SJCRH30 (cell line): Measurements from ENCODE around the gene TAF11L13. TPM values are rescaled to one million over a fixed set of nuclear protein-coding genes. Genes with fewer than 3 reads are reported as not detected.
"Not testable (repeated sequence)": the region's sequence is repeated elsewhere in the genome, so short reads cannot be mapped to it uniquely, and the experiment has no call there.

Experiments
- DNase-seq, 2 experiments: peaks; one replicate each; pipeline ENCODE4 v3.0.0-alpha.2; 2015 to 2020
- H3K27ac ChIP-seq: fragments of 250-450 bp; sonication (Bioruptor Pico); 2 replicates; pipeline ENCODE4 v1.5.1; 2020; ENCODE audit warnings: mild to moderate bottlenecking, moderate library complexity
- H3K27me3 ChIP-seq: fragments of 250-450 bp; sonication (Bioruptor Pico); 2 replicates; pipeline ENCODE4 v1.5.1; 2020; ENCODE audit warnings: mild to moderate bottlenecking, moderate library complexity
- H3K36me3 ChIP-seq: fragments of 250-450 bp; sonication (Bioruptor Pico); 2 replicates; pipeline ENCODE4 v1.5.1; 2020; ENCODE audit warnings: mild to moderate bottlenecking, moderate library complexity
- H3K4me1 ChIP-seq: fragments of 250-450 bp; sonication (Bioruptor Pico); 2 replicates; pipeline ENCODE4 v1.5.1; 2020; ENCODE audit warnings: mild to moderate bottlenecking, moderate library complexity
- H3K4me3 ChIP-seq: fragments of 250-450 bp; sonication (Bioruptor Pico); 2 replicates; pipeline ENCODE4 v1.5.1; 2020; ENCODE audit warnings: mild to moderate bottlenecking, moderate library complexity
- H3K9me3 ChIP-seq: fragments of 250-450 bp; sonication (Bioruptor Pico); replicated peaks from 2 replicates; pipeline ENCODE4 v1.5.1; 2020; ENCODE audit warnings: mild to moderate bottlenecking, moderate library complexity
- total RNA-seq: library from RNA; depleted of rRNA; stranded (reverse); fragments of >200 nt; shearing (Covaris generic); gene quantifications from 2 replicates; pipeline ENCODE4 v1.2.3, GENCODE V29; 2014; rRNA removed

TAF11L13 gene
- not detected in 2 replicates for total RNA-seq

DNA sequence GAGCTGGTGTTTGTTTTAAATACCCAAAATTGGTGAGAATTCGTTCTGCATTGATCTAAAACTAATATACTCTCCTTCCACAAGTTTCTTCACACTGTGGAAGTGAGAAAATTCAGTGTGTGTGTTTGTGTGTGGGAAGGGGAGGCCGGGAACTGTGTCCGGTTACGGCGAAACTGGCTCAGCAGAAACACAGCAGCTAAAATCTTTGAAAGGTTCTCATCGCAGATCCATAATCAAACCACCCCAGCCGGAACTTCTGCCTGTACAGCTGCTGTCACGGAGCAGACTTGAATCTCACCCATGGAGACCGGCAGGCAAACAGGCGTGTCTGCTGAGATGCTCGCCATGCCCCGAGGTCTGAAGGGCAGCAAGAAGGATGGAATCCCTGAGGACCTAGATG lies at the start of gene TAF11L13:
TAF11L13 (plus strand) TSS at position 301 of the 400 bp plus-strand sequence.
- H3K4me3 ChIP-seq, H3K9me3 ChIP-seq, H3K27me3 ChIP-seq, DNase-seq, H3K27ac ChIP-seq, H3K4me1 ChIP-seq, H3K36me3 ChIP-seq: not testable (repeated sequence)

DNA sequence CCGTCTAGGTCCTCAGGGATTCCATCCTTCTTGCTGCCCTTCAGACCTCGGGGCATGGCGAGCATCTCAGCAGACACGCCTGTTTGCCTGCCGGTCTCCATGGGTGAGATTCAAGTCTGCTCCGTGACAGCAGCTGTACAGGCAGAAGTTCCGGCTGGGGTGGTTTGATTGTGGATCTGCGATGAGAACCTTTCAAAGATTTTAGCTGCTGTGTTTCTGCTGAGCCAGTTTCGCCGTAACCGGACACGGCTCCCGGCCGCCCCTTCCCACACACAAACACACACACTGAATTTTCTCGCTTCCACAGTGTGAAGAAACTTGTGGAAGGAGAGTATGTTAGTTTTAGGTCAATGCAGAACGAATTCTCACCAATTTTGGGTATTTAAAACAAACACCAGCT lies 46.2 kb upstream of the TAF11L13 start, which contains the start of gene TAF11L7:
TAF11L7 (minus strand) TSS at position 101 of the 400 bp plus-strand sequence.
- H3K4me1 ChIP-seq, H3K36me3 ChIP-seq, H3K27ac ChIP-seq, DNase-seq, H3K27me3 ChIP-seq, H3K4me3 ChIP-seq, H3K9me3 ChIP-seq: not testable (repeated sequence)

DNA sequence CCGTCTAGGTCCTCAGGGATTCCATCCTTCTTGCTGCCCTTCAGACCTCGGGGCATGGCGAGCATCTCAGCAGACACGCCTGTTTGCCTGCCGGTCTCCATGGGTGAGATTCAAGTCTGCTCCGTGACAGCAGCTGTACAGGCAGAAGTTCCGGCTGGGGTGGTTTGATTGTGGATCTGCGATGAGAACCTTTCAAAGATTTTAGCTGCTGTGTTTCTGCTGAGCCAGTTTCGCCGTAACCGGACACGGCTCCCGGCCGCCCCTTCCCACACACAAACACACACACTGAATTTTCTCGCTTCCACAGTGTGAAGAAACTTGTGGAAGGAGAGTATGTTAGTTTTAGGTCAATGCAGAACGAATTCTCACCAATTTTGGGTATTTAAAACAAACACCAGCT lies 41.0 kb upstream of the TAF11L13 start, which contains the start of gene TAF11L8:
TAF11L8 (minus strand) TSS at position 101 of the 400 bp plus-strand sequence.
- not testable (repeated sequence) for H3K9me3 ChIP-seq, DNase-seq, H3K27me3 ChIP-seq, H3K4me1 ChIP-seq, H3K4me3 ChIP-seq, H3K36me3 ChIP-seq, H3K27ac ChIP-seq

DNA sequence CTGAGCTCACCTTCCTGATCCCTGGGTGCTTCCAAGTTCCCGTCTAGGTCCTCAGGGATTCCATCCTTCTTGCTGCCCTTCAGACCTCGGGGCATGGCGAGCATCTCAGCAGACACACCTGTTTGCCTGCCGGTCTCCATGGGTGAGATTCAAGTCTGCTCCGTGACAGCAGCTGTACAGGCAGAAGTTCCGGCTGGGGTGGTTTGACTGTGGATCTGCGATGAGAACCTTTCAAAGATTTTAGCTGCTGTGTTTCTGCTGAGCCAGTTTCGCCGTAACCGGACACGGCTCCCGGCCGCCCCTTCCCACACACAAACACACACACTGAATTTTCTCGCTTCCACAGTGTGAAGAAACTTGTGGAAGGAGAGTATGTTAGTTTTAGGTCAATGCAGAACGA lies 37.6 kb upstream of the TAF11L13 start, which contains the start of gene TAF11L9:
TAF11L9 (minus strand) TSS at position 140 of the 400 bp plus-strand sequence.
- not testable (repeated sequence) for H3K27ac ChIP-seq, H3K36me3 ChIP-seq, H3K9me3 ChIP-seq, H3K4me3 ChIP-seq, H3K27me3 ChIP-seq, DNase-seq, H3K4me1 ChIP-seq

DNA sequence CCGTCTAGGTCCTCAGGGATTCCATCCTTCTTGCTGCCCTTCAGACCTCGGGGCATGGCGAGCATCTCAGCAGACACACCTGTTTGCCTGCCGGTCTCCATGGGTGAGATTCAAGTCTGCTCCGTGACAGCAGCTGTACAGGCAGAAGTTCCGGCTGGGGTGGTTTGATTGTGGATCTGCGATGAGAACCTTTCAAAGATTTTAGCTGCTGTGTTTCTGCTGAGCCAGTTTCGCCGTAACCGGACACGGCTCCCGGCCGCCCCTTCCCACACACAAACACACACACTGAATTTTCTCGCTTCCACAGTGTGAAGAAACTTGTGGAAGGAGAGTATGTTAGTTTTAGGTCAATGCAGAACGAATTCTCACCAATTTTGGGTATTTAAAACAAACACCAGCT lies 34.2 kb upstream of the TAF11L13 start, which contains the start of gene TAF11L10:
TAF11L10 (minus strand) TSS at position 101 of the 400 bp plus-strand sequence.
- not testable (repeated sequence) for H3K36me3 ChIP-seq, H3K4me1 ChIP-seq, H3K27ac ChIP-seq, H3K4me3 ChIP-seq, H3K27me3 ChIP-seq, H3K9me3 ChIP-seq, DNase-seq

DNA sequence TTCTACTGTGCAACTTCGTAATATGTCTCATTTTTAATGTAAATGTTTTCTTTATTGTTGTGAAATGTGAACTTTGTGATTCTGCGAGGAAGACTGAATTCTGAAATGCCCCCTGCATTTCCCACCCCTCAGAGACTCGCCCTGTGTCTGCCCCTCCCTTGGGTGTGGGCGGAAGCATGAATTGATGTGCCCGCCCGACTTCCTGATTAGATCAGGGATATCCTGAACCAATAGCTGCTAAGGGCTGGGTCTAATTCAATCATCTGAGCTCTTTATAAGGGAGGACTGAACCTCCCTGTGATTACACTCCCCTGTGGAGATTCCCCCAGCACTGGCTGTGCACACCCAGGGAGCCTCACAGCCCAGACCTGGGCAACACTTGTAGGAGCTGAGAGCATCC lies 28.0 kb upstream of the TAF11L13 start, which contains the start of gene TAF11L11:
TAF11L11 (plus strand) TSS at position 304 of the 400 bp plus-strand sequence.
- H3K27ac ChIP-seq, H3K27me3 ChIP-seq, H3K36me3 ChIP-seq, H3K4me3 ChIP-seq, H3K9me3 ChIP-seq, H3K4me1 ChIP-seq, DNase-seq: not testable (repeated sequence)

DNA sequence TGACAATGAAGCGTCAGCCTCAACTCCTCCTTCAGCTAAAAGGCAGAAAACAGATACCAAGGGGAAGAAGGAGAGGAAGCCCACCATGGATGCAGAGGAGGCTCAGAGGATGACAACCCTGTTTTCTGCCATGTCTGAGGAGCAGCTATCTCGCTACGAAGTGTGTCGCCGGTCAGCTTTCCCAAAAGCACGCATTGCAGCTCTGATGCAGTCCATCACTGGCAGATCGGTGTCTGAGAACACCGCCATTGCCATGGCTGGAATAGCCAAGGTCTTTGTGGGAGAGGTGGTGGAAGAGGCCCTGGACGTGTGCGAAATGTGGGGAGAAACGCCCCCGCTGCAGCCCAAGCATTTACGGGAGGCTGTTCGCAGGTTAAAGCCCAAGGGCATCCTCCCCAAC lies 26.9 kb upstream of the TAF11L13 start:
- Histone ChIP-seq H3K4me1 (no peaks in the 10 kb centered on the region), H3K27me3 (no peaks in the 10 kb centered on the region), H3K27ac (no peak overlapping the region), H3K4me3 (no peak overlapping the region), H3K9me3 (no peaks in the 10 kb centered on the region), H3K36me3 (no peaks in the 10 kb centered on the region)
- DNase-seq = no peak

DNA sequence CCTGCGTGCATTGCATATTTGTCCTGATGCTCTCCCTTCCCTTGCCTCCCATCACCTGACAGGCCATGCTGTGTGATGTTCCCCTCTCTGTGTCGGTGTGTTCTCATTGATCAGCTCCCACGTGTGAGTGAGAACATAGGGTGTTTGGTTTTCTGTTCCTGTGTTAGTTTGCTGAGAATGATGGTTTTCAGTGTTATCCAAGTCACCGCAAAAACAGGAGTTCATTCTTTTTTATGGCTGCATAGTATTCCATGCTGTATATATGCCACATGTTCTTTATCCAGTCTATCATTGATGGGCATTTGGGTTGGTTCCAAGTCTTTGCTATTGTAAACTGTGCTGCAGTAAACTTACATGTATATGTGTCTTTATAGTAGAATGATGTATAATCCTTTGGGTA lies 24.4 kb upstream of the TAF11L13 start:
- H3K4me3 ChIP-seq, H3K36me3 ChIP-seq, H3K27me3 ChIP-seq, H3K27ac ChIP-seq, H3K4me1 ChIP-seq, H3K9me3 ChIP-seq, DNase-seq: not testable (repeated sequence)

DNA sequence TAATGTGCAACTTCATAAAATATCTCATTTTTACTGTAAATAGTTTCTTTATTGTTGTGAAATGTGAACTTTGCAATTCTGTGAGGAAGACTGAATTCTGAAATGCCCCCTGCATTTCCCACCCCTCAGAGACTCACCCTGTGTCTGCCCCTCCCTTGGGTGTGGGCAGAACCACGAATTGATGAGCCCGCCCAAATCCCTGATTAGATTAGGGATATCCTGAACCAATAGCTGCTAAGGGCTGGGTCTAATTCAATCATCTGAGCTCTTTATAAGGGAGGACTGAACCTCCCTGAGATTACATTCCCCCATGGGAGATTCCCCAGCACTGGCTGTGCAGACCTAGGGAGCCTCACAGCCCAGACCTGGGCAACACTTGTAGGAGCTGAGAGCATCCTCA lies 21.8 kb upstream of the TAF11L13 start, which contains the start of gene TAF11L12:
TAF11L12 (plus strand) TSS at position 301 of the 400 bp plus-strand sequence.
- H3K4me3 ChIP-seq, H3K27ac ChIP-seq, H3K27me3 ChIP-seq, H3K9me3 ChIP-seq, DNase-seq, H3K4me1 ChIP-seq, H3K36me3 ChIP-seq: not testable (repeated sequence)

DNA sequence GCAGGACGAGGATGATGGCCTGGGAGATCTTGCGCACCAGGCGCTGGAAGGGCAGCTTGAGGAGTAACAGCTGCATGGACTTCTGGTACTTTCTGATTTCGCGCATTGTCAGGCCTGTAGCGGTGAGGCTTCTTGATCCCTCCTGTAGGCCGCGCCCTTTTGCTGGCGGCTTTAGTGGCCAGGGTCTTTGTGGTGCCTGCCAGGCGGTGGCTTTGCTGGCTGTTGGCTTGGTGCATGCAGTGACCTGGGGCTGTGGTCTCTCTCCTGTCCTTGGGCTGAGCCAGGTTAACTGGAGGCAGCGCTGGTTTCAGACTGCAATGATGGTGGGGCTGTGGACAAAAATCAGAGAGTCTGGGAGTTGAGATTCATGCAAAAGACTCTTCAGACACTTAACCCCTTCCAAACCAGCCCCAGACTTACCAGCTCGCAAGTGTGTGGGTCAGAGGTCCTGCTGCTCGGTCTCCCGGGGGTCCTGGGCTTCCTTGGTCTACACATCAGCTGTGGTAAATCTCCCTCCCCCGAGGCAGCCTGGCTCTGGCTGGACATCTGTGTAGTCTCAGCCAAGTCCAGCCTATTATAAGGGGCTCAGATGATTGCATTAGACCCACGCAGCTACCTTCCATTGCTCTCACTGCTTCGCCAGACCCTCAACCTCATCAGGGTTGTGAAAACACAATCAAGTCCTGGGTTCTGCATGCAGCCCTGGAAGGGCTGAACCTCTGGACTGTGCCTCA lies 16.8 kb upstream of the TAF11L13 start:
- no peak for DNase-seq
- H3K27me3 ChIP-seq = no peaks in the 10 kb centered on the region
- no peaks in the 10 kb centered on the region for H3K9me3 ChIP-seq
- no peak overlapping the region for H3K27ac ChIP-seq
- no peak overlapping the region for H3K4me3 ChIP-seq
- H3K4me1 ChIP-seq = no peaks in the 10 kb centered on the region
- no peaks in the 10 kb centered on the region for H3K36me3 ChIP-seq

DNA sequence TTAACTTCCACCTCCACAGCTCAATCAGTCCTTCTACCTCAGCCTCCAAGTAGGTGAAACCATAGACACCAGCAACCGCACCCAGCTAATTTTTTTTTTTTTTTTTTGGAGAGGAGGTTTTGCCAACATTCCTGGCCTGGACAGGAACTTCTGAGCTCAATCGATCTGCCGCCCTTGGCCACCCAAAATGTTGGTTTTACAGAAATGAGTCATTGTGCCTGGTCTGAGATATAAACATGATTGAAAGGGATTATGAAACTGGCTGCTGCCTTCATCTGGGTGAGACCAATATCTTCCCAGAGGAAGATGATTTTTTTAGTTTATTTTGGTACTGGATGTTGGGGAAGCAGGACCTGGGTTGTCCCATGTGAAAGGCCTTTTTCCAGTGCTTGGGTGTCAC lies 12.5 kb upstream of the TAF11L13 start:
- Histone ChIP-seq H3K4me3 (no peak overlapping the region), H3K4me1 (no peaks in the 10 kb centered on the region), H3K36me3 (no peaks in the 10 kb centered on the region), H3K9me3 (no peaks in the 10 kb centered on the region), H3K27ac (no peak overlapping the region), H3K27me3 (no peaks in the 10 kb centered on the region)
- DNase-seq = no peak

DNA sequence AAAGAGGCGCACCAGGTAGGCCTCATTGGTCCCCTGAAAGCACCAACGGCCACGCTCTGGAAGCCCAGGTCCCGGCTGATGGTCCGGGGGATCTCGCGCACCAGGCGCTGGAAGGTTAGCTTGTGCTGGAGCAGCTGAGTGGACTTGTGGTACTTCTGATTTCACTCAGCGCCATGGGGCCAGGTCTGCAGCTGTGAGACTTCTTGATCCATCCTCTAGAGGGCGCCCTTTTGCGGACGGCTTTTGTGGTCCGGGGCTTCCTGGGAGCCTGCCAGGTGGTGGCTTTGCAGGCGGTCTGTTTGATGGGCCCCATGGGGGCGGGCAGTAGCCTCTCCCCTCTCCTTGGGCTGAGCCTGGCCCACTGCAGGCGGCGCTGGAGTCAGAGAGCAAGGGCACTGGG lies 11.3 kb upstream of the TAF11L13 start:
- Histone ChIP-seq H3K9me3 (no peaks in the 10 kb centered on the region), H3K27ac (no peak overlapping the region), H3K27me3 (no peaks in the 10 kb centered on the region), H3K4me1 (no peaks in the 10 kb centered on the region), H3K4me3 (no peak overlapping the region), H3K36me3 (no peaks in the 10 kb centered on the region)
- peak in 1 of 2 experiments; percentile 3 for DNase-seq

DNA sequence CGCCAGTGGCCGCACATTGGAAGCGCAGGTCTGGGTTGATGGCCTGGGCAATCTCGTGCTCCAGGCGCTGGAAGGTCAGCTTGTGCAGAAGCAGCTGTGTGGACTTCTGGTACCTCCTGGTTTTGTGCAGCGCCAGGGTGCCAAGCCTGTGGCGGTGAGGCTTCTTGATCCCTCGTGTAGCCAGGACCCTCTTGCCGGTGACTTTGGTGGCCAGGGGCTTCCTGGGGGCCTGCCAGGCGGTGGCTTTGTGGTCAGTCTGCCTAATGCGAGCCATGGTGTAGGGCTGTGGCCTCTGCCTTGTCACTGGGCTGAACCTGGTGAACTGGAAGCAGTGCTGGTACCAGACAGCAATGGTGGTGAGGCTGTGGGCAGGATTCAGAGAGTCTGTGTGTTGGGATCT lies 6.2 kb upstream of the TAF11L13 start:
- Histone ChIP-seq H3K4me1 (no peaks in the 10 kb centered on the region), H3K27ac (no peak overlapping the region), H3K36me3 (no peaks in the 10 kb centered on the region), H3K9me3 (no peaks in the 10 kb centered on the region), H3K4me3 (no peak overlapping the region), H3K27me3 (no peaks in the 10 kb centered on the region)
- DNase-seq = no peak

DNA sequence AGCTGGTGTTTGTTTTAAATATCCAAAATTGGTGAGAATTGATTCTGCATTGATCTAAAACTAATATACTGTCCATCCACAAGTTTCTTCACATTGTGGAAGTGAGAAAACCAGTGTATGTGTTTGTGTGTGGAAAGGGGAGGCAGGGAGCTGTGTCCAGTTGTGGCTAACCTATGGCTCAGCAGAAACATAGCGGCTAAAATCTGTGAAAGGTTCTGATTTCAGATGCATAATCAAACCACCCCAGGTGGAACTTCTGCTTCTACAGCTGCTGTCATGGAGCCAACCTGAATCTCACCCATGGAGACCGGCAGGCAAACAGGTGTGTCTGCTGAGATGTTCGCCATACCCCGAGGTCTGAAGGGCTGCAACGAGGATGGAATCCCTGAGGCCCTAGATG lies 2.3 kb downstream of the TAF11L13 start, which contains the start of gene TAF11L14:
TAF11L14 (plus strand) TSS at position 301 of the 400 bp plus-strand sequence.
- Histone ChIP-seq H3K36me3 (no peaks in the 10 kb centered on the region), H3K4me1 (no peaks in the 10 kb centered on the region), H3K9me3 (no peaks in the 10 kb centered on the region), H3K27me3 (no peaks in the 10 kb centered on the region), H3K4me3 (no peak within 1 kb of the TSS), H3K27ac (no peak within 1 kb of the TSS)
- no peak for DNase-seq

DNA sequence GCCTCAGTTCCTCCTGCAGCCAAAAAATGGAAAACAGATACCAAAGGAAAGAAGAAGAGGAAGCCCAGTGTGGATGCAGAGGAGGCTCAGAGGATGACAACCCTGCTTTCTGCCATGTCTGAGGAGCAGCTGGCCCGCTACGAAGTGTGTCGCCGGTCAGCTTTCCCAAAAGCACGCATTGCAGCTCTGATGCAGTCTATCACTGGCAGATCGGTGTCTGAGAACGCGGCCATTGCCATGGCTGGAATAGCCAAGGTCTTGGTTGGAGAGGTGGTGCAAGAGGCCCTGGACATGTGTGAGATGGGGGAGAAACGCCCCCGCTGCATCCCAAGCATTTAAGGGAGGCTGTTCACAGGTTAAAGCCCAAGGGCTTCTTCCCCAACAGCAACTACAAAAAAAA lies 17.3 kb downstream of the TAF11L13 start:
- H3K36me3 ChIP-seq, H3K27me3 ChIP-seq, H3K9me3 ChIP-seq, H3K4me3 ChIP-seq, H3K27ac ChIP-seq, H3K4me1 ChIP-seq, DNase-seq: not testable (repeated sequence)
